NK-92 (cell line): Measurements from ENCODE around the gene HIF1A.

ENCODE experiments used
- DNase-seq: peaks from one replicate; lab custom pipeline; 2025; ENCODE audit not compliant: unreplicated experiment; lab: John Stamatoyannopoulos, UW

HIF1A gene

GRCh38 chr14:61672796-61673195, 22.5 kb upstream of the HIF1A start:
- DNase-seq: no peak

GRCh38 chr14:61673305-61673704, 22.0 kb upstream of the HIF1A start:
- no peak for DNase-seq

DNA sequence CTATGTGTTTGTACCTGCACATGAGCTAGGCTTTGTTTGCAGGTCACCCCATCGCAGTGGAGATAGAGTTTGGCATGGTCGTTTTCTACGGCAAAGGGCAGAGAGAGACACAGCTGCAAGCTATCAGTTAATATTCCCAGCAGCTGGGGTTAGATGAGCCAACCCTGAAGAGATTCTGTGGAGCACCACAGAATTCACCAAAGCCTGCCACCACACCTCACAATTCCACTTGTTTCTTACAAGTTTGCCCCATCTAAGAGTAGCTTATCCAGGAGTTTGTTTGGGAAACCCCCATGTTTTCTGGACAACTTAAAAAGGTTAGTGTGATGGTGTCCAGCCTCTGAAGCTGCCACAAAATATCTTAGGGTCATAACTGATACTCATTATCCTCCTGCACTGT, 20.0 kb upstream of the HIF1A start:
- no peak for DNase-seq

- DNase-seq: no peak
Measured at GRCh38 chr14:61677479-61677878, 17.8 kb upstream of the HIF1A start.

GRCh38 chr14:61678975-61679374, 16.3 kb upstream of the HIF1A start:
- DNase-seq: no peak

DNA sequence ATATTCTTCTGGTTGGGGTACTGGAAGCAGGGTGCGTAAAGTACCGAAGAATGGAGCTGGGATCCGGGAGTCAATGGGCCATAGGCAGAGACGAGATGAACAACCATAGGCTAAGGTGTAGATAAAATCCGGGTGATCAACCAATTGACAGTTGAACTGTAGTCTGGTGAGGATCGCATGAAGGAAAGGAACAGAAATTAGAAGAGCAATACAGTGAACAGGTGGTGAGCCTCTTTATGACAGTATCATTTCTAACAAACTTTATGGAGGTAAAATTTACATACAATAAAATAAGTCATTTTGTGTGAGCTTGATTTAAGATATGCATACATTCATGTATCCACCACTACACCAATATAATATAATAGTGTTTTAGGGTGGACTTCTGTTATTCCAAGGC, 13.9 kb upstream of the HIF1A start:
- no peak for DNase-seq

- no peak for DNase-seq
Measured at GRCh38 chr14:61683108-61683507, 12.2 kb upstream of the HIF1A start.

DNA sequence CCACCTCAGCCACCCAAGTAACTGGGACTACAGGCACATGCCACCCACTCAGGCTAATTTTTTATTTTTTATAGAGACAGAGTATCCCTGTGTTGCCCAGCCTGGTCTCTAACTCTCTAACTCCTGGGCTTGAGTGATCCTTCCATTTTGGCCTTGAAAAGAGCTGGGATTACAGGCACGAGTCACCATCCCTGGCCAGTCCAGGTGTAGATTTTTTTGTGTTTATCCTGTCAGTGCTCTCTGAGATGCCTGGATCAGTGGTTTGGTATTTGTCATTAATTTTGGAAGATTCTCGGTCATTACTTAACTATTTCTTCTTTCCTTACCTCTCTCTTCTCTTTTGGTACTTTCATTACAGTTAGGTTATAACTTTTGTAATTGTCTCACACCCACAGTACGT, 5.3 kb upstream of the HIF1A start:
- no peak for DNase-seq

- no peak for DNase-seq
Measured at GRCh38 chr14:61690982-61691381, 4.3 kb upstream of the HIF1A start.

GRCh38 chr14:61691495-61691894, 3.8 kb upstream of the HIF1A start:
- DNase-seq: no peak

GRCh38 chr14:61694039-61694438, 1.3 kb upstream of the HIF1A start:
- DNase-seq: no peak

DNA sequence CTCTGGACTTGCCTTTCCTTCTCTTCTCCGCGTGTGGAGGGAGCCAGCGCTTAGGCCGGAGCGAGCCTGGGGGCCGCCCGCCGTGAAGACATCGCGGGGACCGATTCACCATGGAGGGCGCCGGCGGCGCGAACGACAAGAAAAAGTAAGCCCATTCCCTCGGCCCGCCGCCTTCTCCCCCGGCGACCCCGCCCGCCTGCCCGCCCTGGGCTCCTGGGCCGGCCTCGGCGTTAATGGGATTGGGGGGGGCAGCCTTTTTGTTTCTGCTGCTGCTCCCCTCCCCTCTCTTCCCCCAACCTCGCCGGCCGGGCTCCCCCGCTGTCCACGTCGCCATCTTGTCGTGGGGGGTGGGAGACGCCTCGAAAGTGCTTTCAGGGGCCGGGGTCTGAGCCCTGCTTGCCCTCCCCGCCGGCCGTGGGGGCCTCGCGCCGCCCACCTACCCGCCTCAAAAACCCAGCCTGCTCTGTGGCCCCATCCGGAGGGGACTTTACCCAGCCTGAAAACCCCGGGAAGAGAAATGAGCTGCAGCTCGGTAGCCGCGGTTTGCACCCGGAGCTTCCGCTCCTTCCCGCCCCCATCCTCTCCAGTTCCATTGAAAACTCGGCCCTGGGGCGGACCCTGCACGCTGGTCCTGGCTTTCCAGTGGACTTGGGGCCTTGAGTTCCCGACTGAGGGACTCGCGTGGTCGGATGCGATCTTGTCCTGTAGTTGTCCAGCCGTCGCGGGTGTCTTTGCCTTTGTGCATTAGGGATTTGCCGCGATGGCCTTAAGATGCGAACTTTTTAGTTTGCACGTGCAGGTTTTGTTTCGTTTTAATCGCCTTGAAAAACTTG, 598 bp downstream of the HIF1A start:
- no peak for DNase-seq

GRCh38 chr14:61696753-61697318, 1.5 kb downstream of the HIF1A start:
- DNase-seq: no peak

GRCh38 chr14:61698206-61698980, 3.1 kb downstream of the HIF1A start:
- DNase-seq: no peak

DNA sequence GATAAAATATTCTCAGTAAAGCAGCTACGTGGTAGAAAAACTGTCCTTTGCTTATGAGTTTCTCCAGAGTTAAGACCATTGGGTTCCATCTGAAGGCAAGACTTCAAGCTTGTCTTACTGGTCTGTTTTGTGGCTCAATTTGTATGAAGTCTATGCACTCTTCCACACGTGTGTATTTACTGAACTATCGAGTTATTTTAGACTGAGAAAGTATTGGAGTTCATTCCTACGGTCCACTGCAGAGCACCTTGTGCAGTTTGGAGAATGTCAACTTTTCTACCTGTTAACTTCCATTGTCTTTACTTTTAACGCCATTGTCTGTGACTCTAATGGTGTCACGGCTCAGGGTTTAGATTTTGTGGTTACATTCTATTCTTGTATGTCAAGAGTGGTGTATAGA, 3.7 kb downstream of the HIF1A start:
- no peak for DNase-seq

DNA sequence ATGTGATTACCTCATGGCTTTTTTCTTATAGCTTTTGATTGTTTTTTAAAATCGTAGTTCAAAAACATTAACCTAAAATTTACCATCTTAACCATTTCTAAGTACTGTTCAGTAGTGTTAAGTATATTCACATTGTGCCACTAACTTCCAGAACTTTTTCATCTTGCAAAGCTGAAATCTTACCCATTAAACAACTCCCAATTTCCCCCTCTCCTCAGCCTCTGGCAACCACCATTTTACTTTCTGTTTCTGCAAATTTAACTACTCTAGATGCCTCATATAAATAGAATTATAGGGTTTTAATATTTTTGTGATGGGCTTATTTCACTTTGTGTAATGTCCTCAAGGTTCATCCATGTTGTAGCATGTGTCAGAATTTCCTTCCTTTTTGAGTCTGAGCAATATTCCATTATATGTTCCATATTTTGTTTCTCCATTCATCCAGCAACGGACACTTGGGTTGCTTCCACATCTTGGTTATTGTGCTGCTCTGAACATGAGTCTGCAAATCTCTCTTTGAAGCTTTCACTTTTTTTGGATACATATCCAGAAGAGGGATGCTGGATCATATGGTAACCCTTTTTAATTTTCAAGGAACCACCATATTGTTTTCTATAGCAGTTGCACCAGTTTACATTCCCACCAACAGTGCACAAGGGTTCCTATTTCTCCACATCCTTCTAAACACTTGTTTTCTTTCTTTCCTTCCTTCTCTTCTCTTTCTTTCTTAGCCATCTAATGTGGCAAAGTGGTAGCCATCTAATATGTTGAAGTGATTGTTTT, 5.0 kb downstream of the HIF1A start:
- DNase-seq: no peak

DNA sequence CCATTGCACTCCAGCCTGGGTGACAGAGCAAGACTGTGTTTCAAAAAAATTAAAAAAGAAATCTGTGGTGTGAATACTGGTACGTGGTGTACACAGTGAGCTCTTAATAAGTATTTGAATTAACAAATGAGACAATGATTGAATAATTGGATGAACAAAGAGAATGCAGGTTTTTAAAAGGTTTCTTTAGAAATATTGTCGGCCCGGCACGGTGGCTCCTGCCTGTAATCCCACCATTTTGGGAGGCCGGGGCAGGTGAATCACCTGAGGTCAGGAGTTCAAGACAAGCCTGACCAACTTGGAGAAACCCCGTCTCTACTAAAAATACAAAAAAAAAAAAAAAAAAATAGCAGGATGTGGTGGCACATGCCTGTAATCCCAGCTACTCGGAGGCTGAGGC, 6.6 kb downstream of the HIF1A start:
- no peak for DNase-seq

GRCh38 chr14:61703342-61704129, 8.2 kb downstream of the HIF1A start:
- no peak for DNase-seq

DNA sequence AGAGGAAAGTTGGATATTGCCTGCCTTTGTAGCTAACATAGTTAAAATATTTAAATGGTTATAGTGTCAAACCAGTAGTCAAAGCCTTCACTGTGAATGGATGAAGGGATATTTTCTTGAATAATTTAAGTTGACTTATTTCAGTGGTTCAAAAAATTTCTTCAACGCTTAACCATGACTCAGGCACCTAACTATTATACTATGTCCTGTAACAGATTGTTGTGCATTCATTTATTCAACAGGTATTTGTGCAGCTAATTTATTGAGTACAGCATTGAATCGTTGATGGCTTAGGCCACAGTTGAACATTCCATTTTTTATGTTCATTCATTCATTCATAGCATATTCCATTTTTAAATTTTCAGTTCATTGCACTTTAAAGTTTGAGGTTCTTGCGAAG, 9.2 kb downstream of the HIF1A start:
- no peak for DNase-seq

GRCh38 chr14:61705017-61705416, 9.7 kb downstream of the HIF1A start:
- no peak for DNase-seq
